NCI-H2227 (cell line): Measurements from ENCODE around the gene ENC1.

ENCODE experiments used
- DNase-seq: peaks from one replicate; lab custom pipeline; 2025; ENCODE audit not compliant: unreplicated experiment; lab: John Stamatoyannopoulos, UW

The ENC1 gene

DNA sequence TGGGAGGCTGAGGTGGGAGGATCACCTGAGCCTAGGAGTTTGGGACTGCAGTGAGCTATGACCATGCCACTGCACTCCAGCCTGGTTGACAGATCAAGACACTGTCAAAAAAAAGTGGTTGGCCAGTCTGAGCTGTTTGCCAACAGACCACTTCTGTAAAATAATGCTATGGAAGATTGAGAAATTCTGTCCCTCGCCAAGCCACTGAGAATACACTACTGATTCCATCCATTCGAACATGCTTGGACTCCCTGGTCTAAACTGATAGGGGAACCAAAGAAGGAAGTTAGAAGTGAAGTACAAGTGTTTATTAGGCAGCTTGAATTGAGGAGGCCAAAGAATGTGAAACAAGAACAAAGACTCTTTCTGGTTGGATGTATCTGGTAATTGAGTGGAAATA is 27.2 kb downstream of the ENC1 start:
- no peak for DNase-seq

GRCh38 chr5:74612045-74612444 is 28.5 kb downstream of the ENC1 start:
- DNase-seq: no peak

DNA sequence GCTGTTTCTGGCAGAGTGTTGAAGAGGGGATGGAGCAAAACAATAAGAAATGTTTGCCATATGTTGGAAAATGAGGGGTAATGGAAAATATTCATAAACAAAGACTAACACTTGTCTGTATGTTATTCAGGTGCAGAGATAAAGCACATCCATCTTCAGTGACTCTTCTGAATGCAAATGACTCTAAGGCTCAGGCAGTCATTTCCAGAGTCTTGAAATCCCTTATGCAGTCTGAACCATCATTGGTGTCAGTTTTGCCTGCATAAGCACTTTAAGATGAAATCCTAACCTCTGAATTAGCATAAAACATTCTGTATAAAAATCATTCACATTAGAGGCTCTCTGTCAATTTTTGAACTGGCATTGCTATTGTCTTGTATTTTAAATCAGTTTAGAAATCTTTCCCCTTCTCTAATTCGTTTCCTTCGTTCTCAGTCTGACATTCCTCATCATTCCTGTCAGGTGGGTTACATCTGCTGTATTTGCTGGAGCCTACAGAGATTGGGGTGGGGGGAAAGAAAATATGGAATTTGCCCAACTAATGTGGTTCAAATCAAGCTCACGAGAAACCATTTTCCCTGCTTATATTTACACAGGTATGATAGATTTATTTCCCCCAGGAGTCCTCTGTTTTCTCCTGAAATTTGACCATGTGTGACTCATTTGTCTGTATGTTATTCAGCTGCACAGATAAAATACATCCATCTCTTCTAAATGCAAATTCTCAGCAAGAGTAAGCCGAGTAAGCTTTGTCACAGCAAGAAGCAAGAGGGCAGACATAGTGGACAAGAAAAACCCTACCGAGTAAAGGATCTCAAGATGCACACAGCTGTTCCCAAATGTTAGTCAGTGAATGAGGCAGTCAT is 31.6 kb downstream of the ENC1 start:
- no peak for DNase-seq

GRCh38 chr5:74605759-74606158 is 34.8 kb downstream of the ENC1 start:
- no peak for DNase-seq

- DNase-seq: no peak
These were observed 37.2 kb downstream of the ENC1 start for GRCh38 chr5:74603376-74603775.

DNA sequence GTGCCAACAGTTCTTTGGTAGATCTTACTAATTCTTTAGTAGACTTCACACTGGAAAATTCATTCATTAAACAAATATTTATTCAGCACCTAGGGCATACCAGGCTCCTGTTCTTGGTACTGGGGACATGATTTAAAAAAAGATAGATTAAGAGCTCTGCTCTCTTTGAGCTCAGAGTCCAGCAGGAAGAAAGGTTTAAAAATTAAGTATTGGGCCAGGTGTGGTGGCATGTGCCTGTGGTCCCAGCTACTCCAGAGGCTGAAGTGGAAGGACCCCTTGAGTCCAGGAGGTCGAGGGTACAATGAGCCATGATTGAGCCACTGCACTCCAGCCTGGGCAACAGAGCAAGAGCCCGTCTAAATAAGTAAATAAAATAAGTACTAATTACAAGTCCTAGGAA is 41.4 kb downstream of the ENC1 start:
- DNase-seq: no peak

DNA sequence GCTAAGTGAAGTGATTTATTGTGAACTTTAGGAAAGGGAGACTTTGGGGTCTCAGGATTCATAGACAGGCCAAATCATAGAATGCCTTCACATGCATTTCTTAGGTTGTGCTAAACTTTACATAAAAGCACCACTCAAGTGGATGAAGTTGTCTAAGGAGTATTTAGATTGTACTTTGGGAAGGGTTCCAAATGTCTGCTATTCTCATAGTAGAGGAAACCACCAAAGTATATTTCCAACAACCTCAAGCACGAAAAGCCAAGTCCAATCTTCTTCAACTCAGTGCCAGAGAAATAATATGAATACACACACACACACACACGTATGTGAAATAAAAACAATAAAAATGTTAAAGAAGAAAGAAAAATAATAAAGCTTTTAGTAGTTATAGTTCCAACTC is 41.8 kb downstream of the ENC1 start:
- no peak for DNase-seq

GRCh38 chr5:74596927-74597326 is 43.6 kb downstream of the ENC1 start:
- DNase-seq: no peak

DNA sequence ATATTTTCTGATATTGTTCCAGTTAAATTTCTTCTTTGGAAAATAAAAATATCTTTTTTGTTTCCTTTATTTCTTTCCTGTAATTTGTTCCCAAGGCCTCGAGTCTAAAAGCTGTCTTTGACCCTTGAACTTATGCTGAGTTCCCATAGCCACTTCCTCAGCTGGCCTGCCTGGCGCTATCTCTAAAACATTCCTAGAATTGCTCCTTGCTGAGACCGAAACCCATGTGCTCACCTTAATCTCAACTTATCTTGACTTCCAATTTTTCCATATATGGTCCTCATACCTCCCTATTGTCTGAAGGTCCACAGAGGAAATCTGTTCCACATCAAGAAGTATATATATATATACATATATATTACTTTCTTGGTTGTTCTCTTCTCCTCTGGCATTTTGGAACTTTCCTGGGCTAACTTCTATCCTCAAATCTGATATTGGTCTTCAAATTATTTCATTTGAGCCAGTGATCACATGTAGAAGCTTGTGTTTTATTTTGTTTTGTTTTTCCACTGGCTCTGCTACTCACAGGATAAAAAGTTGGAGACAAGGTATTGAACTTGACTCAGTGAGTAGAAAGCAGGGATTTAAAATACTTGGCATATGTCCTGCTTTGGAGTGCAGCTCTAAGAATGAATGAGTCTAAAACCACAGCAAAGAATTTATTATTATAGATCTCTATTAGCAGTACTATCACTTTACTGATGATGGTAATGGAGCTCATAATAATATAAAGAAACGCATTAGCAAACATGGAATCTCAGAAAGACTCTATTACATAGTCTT is 45.2 kb downstream of the ENC1 start:
- no peak for DNase-seq

DNA sequence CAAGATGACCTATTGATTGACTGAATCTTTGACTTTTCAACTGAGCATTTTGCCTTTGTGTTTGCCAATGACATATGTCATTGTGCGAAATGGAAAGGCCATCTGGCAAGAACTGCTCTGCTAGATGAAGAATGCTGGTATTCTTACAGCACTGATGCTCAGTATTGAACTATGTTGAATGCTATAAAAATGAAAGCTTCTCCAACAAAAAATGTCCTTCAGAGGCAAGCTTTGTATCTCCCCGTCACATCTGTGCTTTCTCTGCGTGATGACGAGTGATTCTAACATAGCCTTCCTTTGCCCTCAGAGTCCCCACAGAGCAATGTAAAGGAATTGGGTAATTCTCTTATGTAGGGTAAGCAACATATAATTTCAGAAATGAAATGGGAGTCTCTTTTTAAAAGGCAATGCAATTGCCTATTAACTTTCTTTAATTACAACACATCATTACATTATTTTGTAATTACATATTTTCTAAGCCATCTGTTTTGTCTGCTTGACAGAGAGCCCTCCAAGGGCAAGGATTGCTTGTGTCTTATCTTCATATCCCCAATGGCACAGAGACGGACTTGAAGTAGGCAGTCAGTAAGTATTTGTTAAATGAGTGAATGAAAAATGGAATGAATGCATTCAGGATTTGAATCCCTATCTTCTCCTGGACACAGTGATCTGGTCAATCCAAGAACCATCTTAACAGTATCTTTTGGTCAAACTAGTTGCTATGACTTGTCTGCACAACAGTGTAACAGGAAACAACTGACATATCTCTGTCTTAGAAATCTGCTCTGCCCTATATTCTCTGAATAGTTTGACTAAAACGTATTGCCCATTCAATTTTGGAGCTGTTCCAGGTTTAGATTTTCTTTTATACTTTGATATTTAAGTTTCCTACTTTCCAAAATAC is 46.1 kb downstream of the ENC1 start:
- no peak for DNase-seq

GRCh38 chr5:74589204-74590056 is 51.1 kb downstream of the ENC1 start:
- DNase-seq: no peak

DNA sequence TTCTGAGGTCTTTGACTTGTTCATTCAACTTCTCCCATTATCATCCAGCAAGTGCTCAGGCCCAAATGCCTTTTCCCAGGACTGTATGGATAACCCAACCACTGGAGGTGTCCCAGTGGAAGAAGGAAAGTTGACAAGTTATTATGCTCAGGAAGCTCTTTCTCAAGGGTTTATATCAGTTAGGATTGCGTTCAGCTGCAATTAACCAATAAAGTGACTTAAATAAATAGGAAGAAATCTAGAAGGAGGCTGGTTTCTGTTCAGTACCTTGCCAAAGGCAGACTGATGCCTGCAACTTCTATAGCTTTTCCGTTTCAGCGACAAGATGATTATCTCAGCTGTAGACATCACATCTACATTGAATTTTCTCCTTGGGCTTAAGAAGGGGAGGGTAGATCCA is 52.1 kb downstream of the ENC1 start:
- no peak for DNase-seq

- DNase-seq: no peak
These were observed 52.6 kb downstream of the ENC1 start for GRCh38 chr5:74587890-74588289.

GRCh38 chr5:74587300-74587699 is 53.2 kb downstream of the ENC1 start:
- DNase-seq: no peak

- DNase-seq: no peak
These were observed 53.7 kb downstream of the ENC1 start for GRCh38 chr5:74586856-74587255.

GRCh38 chr5:74582853-74583252 is 57.7 kb downstream of the ENC1 start:
- no peak for DNase-seq

- no peak for DNase-seq
These were observed 58.6 kb downstream of the ENC1 start for GRCh38 chr5:74581988-74582365.

DNA sequence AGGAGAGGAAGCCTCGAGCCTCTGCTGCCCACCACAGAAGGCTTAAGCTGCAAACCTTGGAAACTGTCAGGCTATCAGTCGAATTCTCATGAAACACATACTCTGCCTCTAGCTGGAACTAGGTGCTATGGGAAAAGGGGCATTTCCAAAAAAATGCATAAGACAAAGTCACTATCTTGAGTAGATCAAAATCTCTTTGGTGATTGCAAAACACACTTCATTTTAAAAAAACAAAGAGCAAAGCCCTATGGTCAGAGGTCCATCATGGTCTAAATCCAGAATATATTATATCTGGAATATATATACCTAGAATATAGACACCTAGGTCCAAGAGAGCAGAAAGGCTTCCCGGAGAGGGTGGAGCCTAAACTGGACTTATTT is 59.8 kb downstream of the ENC1 start:
- DNase-seq: no peak

DNA sequence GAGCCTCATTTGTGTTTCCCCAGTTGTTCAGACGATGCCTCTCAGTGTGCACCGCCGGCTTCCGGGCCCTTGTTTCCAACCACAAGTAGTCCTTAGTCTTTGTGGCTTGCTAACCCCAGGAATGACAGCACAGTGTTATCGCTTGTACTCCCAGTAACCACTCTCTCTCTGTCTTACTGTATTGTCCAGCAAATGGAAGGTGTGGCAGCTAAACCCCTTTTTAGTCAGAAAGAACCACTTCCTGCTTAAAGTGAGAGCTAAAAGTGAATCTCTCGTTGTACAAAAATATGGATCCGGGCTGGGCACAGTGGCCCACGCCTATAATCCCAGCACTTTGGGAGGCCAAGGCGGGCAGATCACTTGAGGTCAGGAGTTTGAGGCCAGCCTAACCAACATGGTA is 61.3 kb downstream of the ENC1 start:
- DNase-seq: no peak

DNA sequence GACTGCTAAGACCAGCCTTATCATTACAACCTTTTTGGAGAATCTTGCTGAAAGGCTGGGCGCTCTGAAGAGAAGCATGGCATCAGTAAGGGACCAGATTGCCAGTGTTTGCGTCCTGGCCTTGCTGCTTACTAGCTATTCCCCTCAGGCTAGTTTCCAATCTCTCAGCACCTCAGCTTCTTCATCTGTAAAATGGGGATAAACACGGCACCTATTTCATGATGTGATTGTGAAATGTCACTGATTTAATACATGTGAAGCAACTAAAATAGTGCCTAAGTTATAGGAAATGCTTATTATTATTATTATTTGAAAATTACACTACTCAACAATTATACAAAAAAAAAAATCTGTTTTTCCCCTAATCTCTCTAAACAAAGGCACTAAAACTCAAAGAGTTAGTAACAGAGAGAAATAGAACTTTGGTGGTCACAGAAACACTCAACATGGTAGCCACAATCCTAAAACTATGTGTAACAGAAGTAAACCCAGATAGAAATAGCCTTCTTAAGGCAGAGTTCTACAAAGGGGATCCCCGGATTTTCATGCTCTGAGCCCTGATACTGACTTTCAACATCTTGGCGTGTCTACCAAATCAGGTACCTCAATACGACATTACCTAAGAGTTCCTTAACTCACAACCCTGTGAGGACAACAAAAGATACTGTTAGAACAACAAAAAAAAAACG is 62.0 kb downstream of the ENC1 start:
- no peak for DNase-seq
